HG03196 (cell line): ENCODE results near the gene IQSEC1.
"Not testable (repeated sequence)": the region's sequence is repeated elsewhere in the genome, so short reads cannot be mapped to it uniquely, and the experiment has no call there.

Experiments
- ATAC-seq: cut with Tn5 transposase; IDR thresholded peaks from one replicate; pipeline ENCODE4 v1.9.1; 2021; ENCODE audit not compliant: unreplicated experiment

The IQSEC1 gene

GRCh38 chr3:12856626-12857025 is 216.6 kb downstream of the IQSEC1 start:
- no peak for ATAC-seq

- no peak for ATAC-seq
These were observed 218.7 kb downstream of the IQSEC1 start for GRCh38 chr3:12854565-12854964.

GRCh38 chr3:12853847-12854246 is 219.4 kb downstream of the IQSEC1 start:
- not testable (repeated sequence) for ATAC-seq

- no peak for ATAC-seq
These were observed 221.0 kb downstream of the IQSEC1 start for GRCh38 chr3:12852201-12852600.
